ENCODE data around the gene SHKBP1. TPM values are rescaled to one million over a fixed set of nuclear protein-coding genes. Genes with fewer than 3 reads are reported as not detected.

Gene SHKBP1
- total RNA-seq, 1 donor from 2014 or later, result 56.3 TPM

DNA sequence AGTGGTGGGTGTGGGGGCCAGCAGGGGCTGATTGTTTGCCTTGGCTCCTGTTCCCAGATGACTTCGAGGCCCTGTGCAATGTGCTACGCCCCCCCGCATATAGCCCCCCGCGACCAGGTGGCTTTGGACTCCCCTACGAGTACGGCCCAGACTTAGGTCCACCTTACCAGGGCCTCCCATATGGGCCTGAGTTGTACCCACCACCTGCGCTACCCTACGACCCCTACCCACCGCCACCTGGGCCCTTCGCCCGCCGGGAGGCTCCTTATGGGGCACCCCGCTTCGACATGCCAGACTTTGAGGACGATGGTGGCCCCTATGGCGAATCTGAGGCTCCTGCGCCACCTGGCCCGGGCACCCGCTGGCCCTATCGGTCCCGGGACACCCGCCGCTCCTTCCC lies 50.2 kb downstream of the SHKBP1 start:
- DNase-seq (ENCODE audit: low read depth) (no peak), FAIRE-seq (no peak)
- H4K20me1 ChIP-seq (ENCODE audit: insufficient read depth, low read length), result no peaks in the 10 kb centered on the region
- Mint-ChIP-seq H3K36me3 (ENCODE audit: low read depth, unreplicated experiment) (peaks cover 18% of the 10 kb centered on the region), H3K9me3 (ENCODE audit: unreplicated experiment) (no peaks in the 10 kb centered on the region), H3K4me3 (ENCODE audit: unreplicated experiment) (no peak overlapping the region), H3K4me1 (ENCODE audit: low read depth, unreplicated experiment) (peaks cover 9% of the 10 kb centered on the region), H3K27ac (ENCODE audit: unreplicated experiment) (peak overlapping the region; percentile 58), H3K27me3 (ENCODE audit: low read depth, unreplicated experiment) (no peaks in the 10 kb centered on the region)
- no peak overlapping the region for H3K27ac ChIP-seq (ENCODE audit: low read depth, low read length)
- peaks cover 4% of the 10 kb centered on the region for H3K36me3 ChIP-seq (ENCODE audit: insufficient read depth, low read length)
- no peaks in the 10 kb centered on the region for H3K9me3 ChIP-seq (ENCODE audit: insufficient read depth, low read depth, low read length)
- H2AFZ ChIP-seq (ENCODE audit: low read depth, low read length), result no peak overlapping the region
- no peaks in the 10 kb centered on the region for H3K27me3 ChIP-seq (ENCODE audit: insufficient read depth, low read length)
- H3K4me3 ChIP-seq (ENCODE audit: insufficient read depth, low read depth, low read length), result no peak overlapping the region
- H3K4me2 ChIP-seq (ENCODE audit: low read length), result no peak overlapping the region
- no peak overlapping the region for H3K9ac ChIP-seq (ENCODE audit: low read length)
- no peaks in the 10 kb centered on the region for H3K79me2 ChIP-seq (ENCODE audit: insufficient read depth, low read length)
- TF ChIP-seq EZH2 (IDR thresholded peaks at IDR 0.05; ENCODE audit: insufficient read depth, low read length) (no peak), CTCF (IDR thresholded peaks at IDR 0.05; ENCODE audit: insufficient read depth, low read depth, low read length) (no peak)
- peaks cover 27% of the 10 kb centered on the region for H3K4me1 ChIP-seq (ENCODE audit: insufficient read depth, low read length)

GRCh38 chr19:40627486-40628279 lies 51.0 kb downstream of the SHKBP1 start:
- H3K4me2 ChIP-seq (ENCODE audit: low read length), result no peak overlapping the region
- FAIRE-seq, result no peak
- no peaks in the 10 kb centered on the region for H3K27me3 ChIP-seq (ENCODE audit: insufficient read depth, low read length)
- Mint-ChIP-seq H3K36me3 (ENCODE audit: low read depth, unreplicated experiment) (peaks cover 16% of the 10 kb centered on the region), H3K27me3 (ENCODE audit: low read depth, unreplicated experiment) (no peaks in the 10 kb centered on the region), H3K9me3 (ENCODE audit: unreplicated experiment) (no peaks in the 10 kb centered on the region), H3K4me3 (ENCODE audit: unreplicated experiment) (no peak overlapping the region), H3K27ac (ENCODE audit: unreplicated experiment) (peak overlapping the region; percentile 58), H3K4me1 (ENCODE audit: low read depth, unreplicated experiment) (peaks cover 9% of the 10 kb centered on the region)
- H3K9me3 ChIP-seq (ENCODE audit: insufficient read depth, low read depth, low read length), result no peaks in the 10 kb centered on the region
- no peaks in the 10 kb centered on the region for H4K20me1 ChIP-seq (ENCODE audit: insufficient read depth, low read length)
- H3K27ac ChIP-seq (ENCODE audit: low read depth, low read length), result no peak overlapping the region
- H3K4me1 ChIP-seq (ENCODE audit: insufficient read depth, low read length), result peaks cover 24% of the 10 kb centered on the region
- TF ChIP-seq CTCF (IDR thresholded peaks at IDR 0.05; ENCODE audit: insufficient read depth, low read depth, low read length), result no peak
- no peak for TF ChIP-seq EZH2 (IDR thresholded peaks at IDR 0.05; ENCODE audit: insufficient read depth, low read length)
- no peak overlapping the region for H3K4me3 ChIP-seq (ENCODE audit: insufficient read depth, low read depth, low read length)
- H3K9ac ChIP-seq (ENCODE audit: low read length), result no peak overlapping the region
- H3K79me2 ChIP-seq (ENCODE audit: insufficient read depth, low read length), result no peaks in the 10 kb centered on the region
- no peak for DNase-seq (ENCODE audit: low read depth)
- peaks cover 4% of the 10 kb centered on the region for H3K36me3 ChIP-seq (ENCODE audit: insufficient read depth, low read length)
- no peak overlapping the region for H2AFZ ChIP-seq (ENCODE audit: low read depth, low read length)

DNA sequence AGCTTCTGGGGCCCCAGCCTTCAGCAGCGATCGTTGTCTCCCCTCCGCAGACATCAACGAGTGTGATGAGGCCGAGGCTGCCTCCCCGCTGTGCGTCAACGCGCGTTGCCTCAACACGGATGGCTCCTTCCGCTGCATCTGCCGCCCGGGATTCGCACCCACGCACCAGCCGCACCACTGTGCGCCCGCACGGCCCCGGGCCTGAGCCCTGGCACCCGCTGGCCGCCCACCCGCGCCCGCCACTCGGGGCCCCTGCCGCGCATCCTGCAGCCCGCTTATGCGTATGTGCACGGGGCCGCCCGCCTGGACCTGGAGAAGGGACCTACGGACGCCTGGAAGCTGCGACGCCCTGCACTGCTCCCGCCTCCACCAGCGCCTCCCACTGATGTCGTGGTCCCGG lies 52.7 kb downstream of the SHKBP1 start:
- H2AFZ ChIP-seq (ENCODE audit: low read depth, low read length), result no peak overlapping the region
- H3K36me3 ChIP-seq (ENCODE audit: insufficient read depth, low read length), result peaks cover 4% of the 10 kb centered on the region
- Mint-ChIP-seq H3K27ac (ENCODE audit: unreplicated experiment) (no peak overlapping the region), H3K27me3 (ENCODE audit: low read depth, unreplicated experiment) (peaks cover 3% of the 10 kb centered on the region), H3K4me3 (ENCODE audit: unreplicated experiment) (no peak overlapping the region), H3K9me3 (ENCODE audit: unreplicated experiment) (no peaks in the 10 kb centered on the region), H3K36me3 (ENCODE audit: low read depth, unreplicated experiment) (peaks cover 16% of the 10 kb centered on the region), H3K4me1 (ENCODE audit: low read depth, unreplicated experiment) (peaks cover 7% of the 10 kb centered on the region)
- no peak overlapping the region for H3K27ac ChIP-seq (ENCODE audit: low read depth, low read length)
- no peak overlapping the region for H3K4me3 ChIP-seq (ENCODE audit: insufficient read depth, low read depth, low read length)
- no peak for DNase-seq (ENCODE audit: low read depth)
- no peak overlapping the region for H3K9ac ChIP-seq (ENCODE audit: low read length)
- H3K79me2 ChIP-seq (ENCODE audit: insufficient read depth, low read length), result no peaks in the 10 kb centered on the region
- no peaks in the 10 kb centered on the region for H3K9me3 ChIP-seq (ENCODE audit: insufficient read depth, low read depth, low read length)
- no peak overlapping the region for H3K4me2 ChIP-seq (ENCODE audit: low read length)
- no peak for FAIRE-seq
- TF ChIP-seq EZH2 (IDR thresholded peaks at IDR 0.05; ENCODE audit: insufficient read depth, low read length) (no peak), CTCF (IDR thresholded peaks at IDR 0.05; ENCODE audit: insufficient read depth, low read depth, low read length) (no peak)
- H4K20me1 ChIP-seq (ENCODE audit: insufficient read depth, low read length), result no peaks in the 10 kb centered on the region
- no peaks in the 10 kb centered on the region for H3K27me3 ChIP-seq (ENCODE audit: insufficient read depth, low read length)
- H3K4me1 ChIP-seq (ENCODE audit: insufficient read depth, low read length), result peaks cover 24% of the 10 kb centered on the region

All from astrocyte (in vitro differentiated cells and primary cell).